Kasumi-1 (cell line): ENCODE data around the gene ZBTB20.

Experiments
- DNase-seq, 2 experiments: peaks; one replicate each; lab custom pipeline; 2025; lab: John Stamatoyannopoulos, UW

Gene ZBTB20

DNA sequence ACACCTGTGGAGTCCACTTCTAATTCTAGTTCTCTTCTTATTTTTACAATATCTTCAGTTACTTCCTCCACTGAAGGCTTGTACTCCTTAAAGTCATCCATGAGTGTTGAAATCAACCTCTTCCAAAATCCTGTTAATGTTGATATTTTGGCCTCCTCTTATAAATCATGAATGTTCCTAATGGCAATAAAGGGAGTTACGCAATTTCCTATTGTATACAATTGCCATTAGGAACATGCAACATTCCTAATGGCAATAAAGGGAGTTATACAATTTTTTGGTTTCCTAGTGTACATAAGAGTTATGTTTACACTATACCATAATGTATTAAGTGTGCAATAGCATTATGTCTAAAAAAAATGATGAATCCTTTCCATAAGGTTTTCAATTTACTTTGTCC is 862.4 kb downstream of the ZBTB20 start:
- DNase-seq = no peak
